T-helper 2 cell treated with Interferon-gamma antibody and Interleukin-4, amounts not matched to agents 5 μg/mL and 100 μg/mL, for 36 hours (primary cell): ENCODE data around the gene IQCH.

ENCODE experiments used
- DNase-seq: peaks from one replicate; pipeline ENCODE4 v3.0.0; 2021; ENCODE audit warnings: low spot score
- H3K27ac Mint-ChIP-seq: one replicate; pipeline ENCODE4 v1.8.0; 2021; ENCODE audit warnings: mild to moderate bottlenecking, mixed read lengths
- H3K27me3 Mint-ChIP-seq: one replicate; pipeline ENCODE4 v1.8.0; 2021; ENCODE audit warnings: low read depth, mixed read lengths
- H3K36me3 Mint-ChIP-seq: one replicate; pipeline ENCODE4 v1.8.0; 2021; ENCODE audit warnings: low read depth, mixed read lengths
- H3K4me1 Mint-ChIP-seq: one replicate; pipeline ENCODE4 v1.8.0; 2021; ENCODE audit warnings: low read depth, mixed read lengths
- H3K4me3 Mint-ChIP-seq: one replicate; pipeline ENCODE4 v1.8.0; 2022; ENCODE audit warnings: mild to moderate bottlenecking, moderate library complexity, mixed read lengths
- H3K9me3 Mint-ChIP-seq: one replicate; pipeline ENCODE4 v1.8.0; 2021; ENCODE audit warnings: mixed read lengths

IQCH gene

GRCh38 chr15:67456677-67457529 is 202.3 kb downstream of the IQCH start:
- no peaks in the 10 kb centered on the region for H3K9me3 Mint-ChIP-seq
- peak; percentile 64 for DNase-seq
- H3K4me1 Mint-ChIP-seq = peaks cover 3% of the 10 kb centered on the region
- peaks cover 14% of the 10 kb centered on the region for H3K27me3 Mint-ChIP-seq
- no peak overlapping the region for H3K27ac Mint-ChIP-seq
- no peak overlapping the region for H3K4me3 Mint-ChIP-seq
- H3K36me3 Mint-ChIP-seq = no peaks in the 10 kb centered on the region

GRCh38 chr15:67458331-67459029 is 203.9 kb downstream of the IQCH start:
- H3K9me3 Mint-ChIP-seq = no peaks in the 10 kb centered on the region
- no peak overlapping the region for H3K27ac Mint-ChIP-seq
- no peak for DNase-seq
- H3K4me3 Mint-ChIP-seq = no peak overlapping the region
- H3K36me3 Mint-ChIP-seq = no peaks in the 10 kb centered on the region
- H3K4me1 Mint-ChIP-seq = peaks cover 3% of the 10 kb centered on the region
- peaks cover 12% of the 10 kb centered on the region for H3K27me3 Mint-ChIP-seq

- Mint-ChIP-seq H3K27me3 (peaks cover 12% of the 10 kb centered on the region), H3K4me3 (no peak overlapping the region), H3K4me1 (peaks cover 3% of the 10 kb centered on the region), H3K36me3 (no peaks in the 10 kb centered on the region), H3K27ac (no peak overlapping the region), H3K9me3 (no peaks in the 10 kb centered on the region)
- DNase-seq = no peak
These were observed 205.9 kb downstream of the IQCH start for GRCh38 chr15:67460521-67460920.

- Mint-ChIP-seq H3K4me3 (no peak overlapping the region), H3K9me3 (no peaks in the 10 kb centered on the region), H3K36me3 (no peaks in the 10 kb centered on the region), H3K27me3 (peaks cover 4% of the 10 kb centered on the region), H3K4me1 (peaks cover under 1% of the 10 kb centered on the region), H3K27ac (no peak overlapping the region)
- no peak for DNase-seq
These were observed 207.1 kb downstream of the IQCH start for GRCh38 chr15:67461735-67462134.

- H3K4me3 Mint-ChIP-seq = no peak overlapping the region
- H3K4me1 Mint-ChIP-seq = no peaks in the 10 kb centered on the region
- H3K27me3 Mint-ChIP-seq = peaks cover 6% of the 10 kb centered on the region
- H3K27ac Mint-ChIP-seq = no peak overlapping the region
- no peaks in the 10 kb centered on the region for H3K9me3 Mint-ChIP-seq
- H3K36me3 Mint-ChIP-seq = no peaks in the 10 kb centered on the region
- no peak for DNase-seq
These were observed 208.3 kb downstream of the IQCH start for GRCh38 chr15:67462875-67463274.

GRCh38 chr15:67463488-67463887 is 208.9 kb downstream of the IQCH start:
- no peaks in the 10 kb centered on the region for H3K36me3 Mint-ChIP-seq
- H3K4me1 Mint-ChIP-seq = no peaks in the 10 kb centered on the region
- H3K27ac Mint-ChIP-seq = no peak overlapping the region
- no peak for DNase-seq
- no peaks in the 10 kb centered on the region for H3K9me3 Mint-ChIP-seq
- H3K4me3 Mint-ChIP-seq = no peak overlapping the region
- H3K27me3 Mint-ChIP-seq = peaks cover 11% of the 10 kb centered on the region

- no peak overlapping the region for H3K4me3 Mint-ChIP-seq
- DNase-seq = no peak
- no peaks in the 10 kb centered on the region for H3K36me3 Mint-ChIP-seq
- H3K27ac Mint-ChIP-seq = no peak overlapping the region
- no peaks in the 10 kb centered on the region for H3K9me3 Mint-ChIP-seq
- H3K27me3 Mint-ChIP-seq = peaks cover 12% of the 10 kb centered on the region
- no peaks in the 10 kb centered on the region for H3K4me1 Mint-ChIP-seq
These were observed 210.8 kb downstream of the IQCH start for GRCh38 chr15:67465196-67465952.

GRCh38 chr15:67468416-67468815 is 213.8 kb downstream of the IQCH start:
- no peak for DNase-seq
- Mint-ChIP-seq H3K36me3 (no peaks in the 10 kb centered on the region), H3K27me3 (peaks cover 8% of the 10 kb centered on the region), H3K9me3 (no peaks in the 10 kb centered on the region), H3K4me3 (no peak overlapping the region), H3K4me1 (no peaks in the 10 kb centered on the region), H3K27ac (no peak overlapping the region)

- Mint-ChIP-seq H3K4me3 (no peak overlapping the region), H3K4me1 (peaks cover under 1% of the 10 kb centered on the region), H3K36me3 (no peaks in the 10 kb centered on the region)
These were observed 215.1 kb downstream of the IQCH start for GRCh38 chr15:67469680-67470079.

GRCh38 chr15:67472957-67473356 is 218.4 kb downstream of the IQCH start:
- H3K27ac Mint-ChIP-seq = no peak overlapping the region
- H3K36me3 Mint-ChIP-seq = no peaks in the 10 kb centered on the region
- H3K27me3 Mint-ChIP-seq = peaks cover 5% of the 10 kb centered on the region
- no peak overlapping the region for H3K4me3 Mint-ChIP-seq
- no peak for DNase-seq
- H3K4me1 Mint-ChIP-seq = peaks cover 3% of the 10 kb centered on the region
- H3K9me3 Mint-ChIP-seq = no peaks in the 10 kb centered on the region

More at GRCh38 chr15:67469680-67470079, 215.1 kb downstream of the IQCH start:
- DNase-seq = no peak
- Mint-ChIP-seq H3K27ac (no peak overlapping the region), H3K27me3 (peaks cover 8% of the 10 kb centered on the region), H3K9me3 (no peaks in the 10 kb centered on the region)

GRCh38 chr15:67474405-67475110 is 220.0 kb downstream of the IQCH start:
- H3K36me3 Mint-ChIP-seq = no peaks in the 10 kb centered on the region
- no peaks in the 10 kb centered on the region for H3K9me3 Mint-ChIP-seq
- no peak overlapping the region for H3K4me3 Mint-ChIP-seq
- peaks cover 4% of the 10 kb centered on the region for H3K27me3 Mint-ChIP-seq
- no peak overlapping the region for H3K27ac Mint-ChIP-seq
- no peak for DNase-seq
- peaks cover 3% of the 10 kb centered on the region for H3K4me1 Mint-ChIP-seq

GRCh38 chr15:67479781-67480505 is 225.4 kb downstream of the IQCH start:
- Mint-ChIP-seq H3K27me3 (peaks cover 17% of the 10 kb centered on the region), H3K9me3 (no peaks in the 10 kb centered on the region), H3K27ac (no peak overlapping the region), H3K4me1 (no peaks in the 10 kb centered on the region), H3K36me3 (no peaks in the 10 kb centered on the region), H3K4me3 (no peak overlapping the region)
- DNase-seq = no peak

- Mint-ChIP-seq H3K4me1 (no peaks in the 10 kb centered on the region), H3K4me3 (no peak overlapping the region), H3K27me3 (peaks cover 17% of the 10 kb centered on the region), H3K36me3 (no peaks in the 10 kb centered on the region), H3K27ac (no peak overlapping the region), H3K9me3 (no peaks in the 10 kb centered on the region)
- DNase-seq = no peak
These were observed 226.2 kb downstream of the IQCH start for GRCh38 chr15:67480741-67481140.
